IMR-90 (cell line): ENCODE measurements around the gene KLHL4. TPM values are rescaled to one million over a fixed set of nuclear protein-coding genes. Genes with fewer than 3 reads are reported as not detected.

Experiments
- ATAC-seq: fragments of 200-7000 bp; cut with Tn5 transposase; 2 replicates; pipeline ENCODE4 v1.9.1; 2020; ENCODE audit warnings: low read depth, mild to moderate bottlenecking, moderate library complexity
- BruUV-seq: library from RNA; stranded (reverse); fragments of 400-500 nt; replicated peaks from 2 replicates; lab custom pipeline; 2021; lab: Mats Ljungman, UMichigan
- CTCF ChIA-PET: fragments of 300-600 bp; formaldehyde crosslinking; extraction: SDS; loops from one replicate; lab custom pipeline; 2021; ENCODE audit warnings: antibody characterized with exemption; lab: Yijun Ruan, JAX
- POLR2A ChIA-PET: fragments of 300-600 bp; sonication (Branson Sonifier 250); formaldehyde crosslinking; loops from one replicate; lab custom pipeline; 2022; ENCODE audit warnings: antibody characterized with exemption; ENCODE audit not compliant: unreplicated experiment; lab: Charles Lee
- DNase-seq: peaks from one replicate; pipeline ENCODE4 v3.0.0; 2013
- H2AFZ ChIP-seq: replicated peaks from 2 replicates; pipeline ENCODE3; 2013; ENCODE audit warnings: low read length, mild to moderate bottlenecking; ENCODE audit not compliant: poor library complexity
- H2AK5ac ChIP-seq: 2 replicates; pipeline ENCODE4 v1.6.1; 2013; ENCODE audit warnings: low read depth, low read length, inconsistent platforms
- H2AK9ac ChIP-seq: replicated peaks from 2 replicates; pipeline ENCODE3; 2013; ENCODE audit warnings: mild to moderate bottlenecking, low read depth, low read length, moderate library complexity; ENCODE audit not compliant: poor library complexity
- H2BK120ac ChIP-seq: 2 replicates; pipeline ENCODE4 v1.6.1; 2013; ENCODE audit warnings: low read depth, low read length, inconsistent platforms
- H2BK15ac ChIP-seq: 3 replicates; pipeline ENCODE4 v1.6.1; 2013; ENCODE audit warnings: low read depth, low read length, inconsistent platforms
- H2BK20ac ChIP-seq: 2 replicates; pipeline ENCODE4 v1.6.1; 2013; ENCODE audit warnings: low read depth, mild to moderate bottlenecking, inconsistent platforms, low read length, moderate library complexity
- H2BK5ac ChIP-seq: 2 replicates; pipeline ENCODE4 v1.6.1; 2013; ENCODE audit warnings: mild to moderate bottlenecking, low read depth, low read length, inconsistent platforms; ENCODE audit not compliant: poor library complexity, severe bottlenecking
- H3K14ac ChIP-seq: replicated peaks from 2 replicates; pipeline ENCODE4 v1.6.1; 2013; ENCODE audit warnings: low read depth, low read length, inconsistent platforms
- H3K18ac ChIP-seq: 2 replicates; pipeline ENCODE4 v1.6.1; 2013; ENCODE audit warnings: low read depth, low read length, control low read depth
- H3K23ac ChIP-seq: 2 replicates; pipeline ENCODE4 v1.6.1; 2013; ENCODE audit warnings: low read depth, low read length, inconsistent platforms
- H3K27ac ChIP-seq: 2 replicates; pipeline ENCODE4 v1.5.1; 2013; ENCODE audit warnings: mild to moderate bottlenecking, control low read depth, low read length; ENCODE audit not compliant: insufficient read depth
- H3K27me3 ChIP-seq: 2 replicates; pipeline ENCODE4 v1.6.1; 2013; ENCODE audit warnings: low read length; ENCODE audit not compliant: control insufficient read depth, insufficient read depth
- H3K36me3 ChIP-seq: 2 replicates; pipeline ENCODE4 v1.6.1; 2013; ENCODE audit warnings: low read length, mixed read lengths; ENCODE audit not compliant: control insufficient read depth, insufficient read depth
- H3K4ac ChIP-seq: 2 replicates; pipeline ENCODE4 v1.6.1; 2013; ENCODE audit warnings: low read depth, low read length, inconsistent platforms
- H3K4me1 ChIP-seq: 2 replicates; pipeline ENCODE4 v1.6.1; 2013; ENCODE audit warnings: low read length, mixed read lengths; ENCODE audit not compliant: control insufficient read depth, insufficient read depth
- H3K4me2 ChIP-seq: 2 replicates; pipeline ENCODE4 v1.6.1; 2013; ENCODE audit warnings: low read depth, mild to moderate bottlenecking, control low read depth, low read length, moderate library complexity
- H3K4me3 ChIP-seq: 2 replicates; pipeline ENCODE4 v1.5.1; 2013; ENCODE audit warnings: low read depth, mild to moderate bottlenecking, control low read depth, low read length, moderate library complexity; ENCODE audit not compliant: insufficient read depth
- H3K56ac ChIP-seq: 2 replicates; pipeline ENCODE4 v1.6.1; 2013; ENCODE audit warnings: low read length, inconsistent platforms; ENCODE audit not compliant: insufficient read depth; ENCODE audit errors: extremely low read depth
- H3K79me1 ChIP-seq, 2 experiments: 2 replicates each; pipeline ENCODE4 v1.6.1; 2013; ENCODE audit warnings: low read length in 2 of 2, inconsistent platforms in 1 of 2, low read depth in 1 of 2
- H3K9ac ChIP-seq: 2 replicates; pipeline ENCODE4 v1.6.1; 2013; ENCODE audit warnings: low read depth, low read length, control low read depth
- H3K9me1 ChIP-seq: 2 replicates; pipeline ENCODE4 v1.6.1; 2013; ENCODE audit warnings: low read length, inconsistent platforms; ENCODE audit not compliant: insufficient read depth
- H3K9me3 ChIP-seq: 2 replicates; pipeline ENCODE4 v1.6.1; 2013; ENCODE audit warnings: low read length; ENCODE audit not compliant: control insufficient read depth, insufficient read depth
- H4K20me1 ChIP-seq: 2 replicates; pipeline ENCODE4 v1.6.1; 2013; ENCODE audit warnings: low read length, inconsistent platforms; ENCODE audit not compliant: insufficient read depth
- H4K5ac ChIP-seq: 2 replicates; pipeline ENCODE4 v1.6.1; 2013; ENCODE audit warnings: mild to moderate bottlenecking, low read depth, low read length, control low read depth
- H4K8ac ChIP-seq, 2 experiments: 2 replicates each; pipeline ENCODE4 v1.6.1; 2013; ENCODE audit warnings: low read depth in 2 of 2, low read length in 2 of 2, control low read depth in 1 of 2, inconsistent platforms in 1 of 2
- H4K91ac ChIP-seq: 2 replicates; pipeline ENCODE4 v1.6.1; 2013; ENCODE audit warnings: low read depth, low read length, inconsistent platforms; ENCODE audit not compliant: insufficient read depth
- CEBPB ChIP-seq: IDR thresholded peaks from 2 replicates; pipeline ENCODE4 v1.6.1; 2012; ENCODE audit warnings: low read depth, low read length, improper control_type of control experiment
- CHD1 ChIP-seq: IDR thresholded peaks from 2 replicates; pipeline ENCODE4 v1.6.1; 2012; ENCODE audit warnings: low read depth, low read length, improper control_type of control experiment
- CTCF ChIP-seq: conservative IDR thresholded peaks from 2 replicates; pipeline ENCODE4 v1.5.1; 2012; ENCODE audit warnings: mild to moderate bottlenecking, low read depth, low read length, improper control_type of control experiment
- FOS ChIP-seq: fragments of 150-350 bp; IDR thresholded peaks from 2 replicates; pipeline ENCODE4 v1.6.1; 2016; ENCODE audit warnings: low read depth, low read length
- MAFK ChIP-seq: IDR thresholded peaks from 2 replicates; pipeline ENCODE4 v1.6.1; 2012; ENCODE audit warnings: low read depth, low read length, improper control_type of control experiment
- MAZ ChIP-seq: IDR thresholded peaks from 2 replicates; pipeline ENCODE4 v1.6.1; 2012; ENCODE audit warnings: low read depth, mild to moderate bottlenecking, low read length, improper control_type of control experiment, moderate library complexity, borderline replicate concordance
- MXI1 ChIP-seq: IDR thresholded peaks from 2 replicates; pipeline ENCODE4 v1.6.1; 2012; ENCODE audit warnings: low read depth, mild to moderate bottlenecking, low read length, moderate library complexity, borderline replicate concordance
- POLR2A ChIP-seq: IDR thresholded peaks from 2 replicates; pipeline ENCODE4 v1.6.1; 2012; ENCODE audit warnings: mild to moderate bottlenecking, low read depth, low read length
- RCOR1 ChIP-seq: IDR thresholded peaks from 2 replicates; pipeline ENCODE4 v1.6.1; 2012; ENCODE audit warnings: mild to moderate bottlenecking, low read length, improper control_type of control experiment; ENCODE audit not compliant: insufficient replicate concordance
- SMC3 ChIP-seq: fragments of 150-350 bp; IDR thresholded peaks from 2 replicates; pipeline ENCODE4 v1.6.1; 2016; ENCODE audit warnings: low read depth, mild to moderate bottlenecking, antibody characterized with exemption, low read length, moderate library complexity
- WGBS, 2 experiments: methylation state at CpG; one replicate each; pipeline versions ENCODE4 v1.1.5 to v1.1.7; 2013; ENCODE audit warnings: missing lambda C conversion rate in 2 of 2; ENCODE audit not compliant: insufficient read length in 1 of 2; ENCODE audit errors: extremely low coverage in 2 of 2; 5-methylcytosine and 5-hydroxymethylcytosine counted together
- dilution Hi-C: fragments of 300-500 bp; cut with HindIII; formaldehyde crosslinking; loops from one replicate; pipeline ENCODE4 v1.14.3; 2018; ENCODE audit warnings: low sequenced_read_pairs; ENCODE audit not compliant: unreplicated experiment
- in situ Hi-C: fragments of 300-500 bp; cut with MboI; formaldehyde crosslinking; loops from 3 replicates; pipeline ENCODE4 v1.14.3; 2019; ENCODE audit warnings: low sequenced_read_pairs, inconsistent platforms, mixed read lengths
- intact Hi-C: fragments of 100-400 bp; cut with micrococcal nuclease; formaldehyde crosslinking; loops from 2 replicates; pipeline ENCODE4 v1.10.0; 2022
- polyA plus RNA-seq, 3 experiments: library from polyadenylated mRNA; depleted of rRNA; stranded (reverse); fragments of >200 nt; gene quantifications; 2 replicates each; pipeline ENCODE4 v1.2.3, GENCODE V29; 2012; ENCODE audit warnings: low replicate concordance in 1 of 3
- total RNA-seq: library from RNA; depleted of rRNA; stranded (reverse); fragments of >200 nt; gene quantifications from 2 replicates; pipeline ENCODE4 v1.2.3, GENCODE V29; 2012

The KLHL4 gene
- total and polyA plus RNA-seq, 2 of the 4 experiments (the other 2 are of a cell fraction): 0.50 to 1.4 TPM

- Histone ChIP-seq H3K4me1 (no peaks in the 10 kb centered on the region), H2AK5ac (no peak overlapping the region), H3K18ac (no peak overlapping the region), H3K4me2 (no peak overlapping the region), H3K23ac (no peak overlapping the region), H3K4ac (no peak overlapping the region), H3K14ac (no peak overlapping the region), H3K9me1 (no peaks in the 10 kb centered on the region), H3K9ac (no peak overlapping the region), H3K4me3 (no peak overlapping the region), H2BK5ac (no peak overlapping the region), H3K36me3 (no peaks in the 10 kb centered on the region), H4K91ac (no peak overlapping the region), H2BK120ac (no peak overlapping the region), H2BK20ac (no peak overlapping the region), H4K5ac (no peak overlapping the region), H3K56ac (no peak overlapping the region), H3K27ac (no peak overlapping the region), H3K27me3 (no peaks in the 10 kb centered on the region), H2AFZ (no peak overlapping the region), H3K79me1 (no peaks in the 10 kb centered on the region), H4K8ac (no peak overlapping the region), H4K20me1 (no peaks in the 10 kb centered on the region), H2BK15ac (no peak overlapping the region), H2AK9ac (no peak overlapping the region), H3K9me3 (no peaks in the 10 kb centered on the region)
- POLR2A ChIA-PET: no interaction called here
- intact Hi-C loops: no loop called here
- CTCF ChIA-PET: no interaction called here
- TF ChIP-seq CTCF: no peak
- no peak for TF ChIP-seq CEBPB
- no peak for TF ChIP-seq POLR2A
- TF ChIP-seq FOS: no peak
- no peak for TF ChIP-seq MXI1
- no peak for TF ChIP-seq RCOR1
- no peak for TF ChIP-seq CHD1
- TF ChIP-seq MAFK: no peak
- no peak for TF ChIP-seq MAZ
- TF ChIP-seq SMC3: no peak
- ATAC-seq (no peak), DNase-seq (no peak)
- BruUV-seq: no TSS peak
- in situ Hi-C loops: no loop called here
- dilution Hi-C loops: no loop called here
- WGBS, 2 experiments: 32% methylated on average over 2 of the region's 3 CpGs; no CpG with 5 or more reads in 1 of the 2 experiments
Observed at GRCh38 chrX:87626996-87627395, 109.4 kb downstream of the KLHL4 start.
